ENCODE measurements around the gene AHSA1. TPM values are rescaled to one million over a fixed set of nuclear protein-coding genes. Genes with fewer than 3 reads are reported as not detected.

Gene AHSA1
- total RNA-seq, 1 experiment from 2014 or later, result 375 TPM

GRCh38 chr14:77469539-77469938 lies 11.6 kb downstream of the AHSA1 start:
- intact Hi-C loops (cut with micrococcal nuclease; ENCODE audit: unreplicated experiment), result no loop called here
- ChIA-PET CTCF (no interaction called here), POLR2A (ENCODE audit: low non-redundant PET) (no interaction called here)
- no peak overlapping the region for H3K27ac ChIP-seq (ENCODE audit: low read depth, low read length, poor library complexity, severe bottlenecking)
- H3K4me3 ChIP-seq (ENCODE audit: low read depth, low read length, poor library complexity, severe bottlenecking), result no peak overlapping the region
- DNase-seq (ENCODE audit: low spot score), result no peak
- H3K9me3 ChIP-seq (ENCODE audit: low read depth, low read length, poor library complexity, severe bottlenecking), result no peaks in the 10 kb centered on the region
- no TSS peak for BruUV-seq (replicated peaks)
- no peak for TF ChIP-seq CTCF (conservative IDR thresholded peaks at IDR 0.05; ENCODE audit: low read depth, low read length)
- no peak for TF ChIP-seq EZH2 (IDR thresholded peaks at IDR 0.05; ENCODE audit: borderline replicate concordance, low read depth, low read length, poor library complexity, severe bottlenecking)
- H3K36me3 ChIP-seq (ENCODE audit: insufficient read depth, low read length, poor library complexity, severe bottlenecking), result peaks cover 50% of the 10 kb centered on the region
- no peaks in the 10 kb centered on the region for H3K27me3 ChIP-seq (replicated peaks; ENCODE audit: insufficient read depth, low read depth, low read length, poor library complexity)
- H3K4me1 ChIP-seq (ENCODE audit: insufficient read depth, low read length, poor library complexity, severe bottlenecking), result no peaks in the 10 kb centered on the region

- POLR2A ChIA-PET (ENCODE audit: low non-redundant PET), result no interaction called here
- DNase-seq (ENCODE audit: low spot score), result peak; percentile 48
- Histone ChIP-seq H3K27ac (ENCODE audit: low read depth, low read length, poor library complexity, severe bottlenecking) (no peak overlapping the region), H3K4me3 (ENCODE audit: low read depth, low read length, poor library complexity, severe bottlenecking) (no peak overlapping the region), H3K36me3 (ENCODE audit: insufficient read depth, low read length, poor library complexity, severe bottlenecking) (peaks cover 42% of the 10 kb centered on the region), H3K27me3 (replicated peaks; ENCODE audit: insufficient read depth, low read depth, low read length, poor library complexity) (no peaks in the 10 kb centered on the region), H3K9me3 (ENCODE audit: low read depth, low read length, poor library complexity, severe bottlenecking) (no peaks in the 10 kb centered on the region), H3K4me1 (ENCODE audit: insufficient read depth, low read length, poor library complexity, severe bottlenecking) (no peaks in the 10 kb centered on the region)
- no TSS peak for BruUV-seq (replicated peaks)
- CTCF ChIA-PET, result no interaction called here
- intact Hi-C loops (cut with micrococcal nuclease; ENCODE audit: unreplicated experiment), result no loop called here
- TF ChIP-seq CTCF (conservative IDR thresholded peaks at IDR 0.05; ENCODE audit: low read depth, low read length) (no peak), EZH2 (IDR thresholded peaks at IDR 0.05; ENCODE audit: borderline replicate concordance, low read depth, low read length, poor library complexity, severe bottlenecking) (no peak)
Measured at GRCh38 chr14:77470224-77470870, 12.5 kb downstream of the AHSA1 start.

GRCh38 chr14:77473921-77474320 lies 16.0 kb downstream of the AHSA1 start:
- POLR2A ChIA-PET (ENCODE audit: low non-redundant PET), result no interaction called here
- BruUV-seq (replicated peaks), result no TSS peak
- no peak overlapping the region for H3K27ac ChIP-seq (ENCODE audit: low read depth, low read length, poor library complexity, severe bottlenecking)

More at GRCh38 chr14:77473921-77474320, 16.0 kb downstream of the AHSA1 start:
- Histone ChIP-seq H3K4me1 (ENCODE audit: insufficient read depth, low read length, poor library complexity, severe bottlenecking) (no peaks in the 10 kb centered on the region), H3K27me3 (replicated peaks; ENCODE audit: insufficient read depth, low read depth, low read length, poor library complexity) (no peaks in the 10 kb centered on the region), H3K9me3 (ENCODE audit: low read depth, low read length, poor library complexity, severe bottlenecking) (no peaks in the 10 kb centered on the region), H3K4me3 (ENCODE audit: low read depth, low read length, poor library complexity, severe bottlenecking) (no peak overlapping the region), H3K36me3 (ENCODE audit: insufficient read depth, low read length, poor library complexity, severe bottlenecking) (peaks cover 9% of the 10 kb centered on the region)
- CTCF ChIA-PET, result no interaction called here
- intact Hi-C loops (cut with micrococcal nuclease; ENCODE audit: unreplicated experiment), result no loop called here
- DNase-seq (ENCODE audit: low spot score), result no peak
- no peak for TF ChIP-seq CTCF (conservative IDR thresholded peaks at IDR 0.05; ENCODE audit: low read depth, low read length)
- TF ChIP-seq EZH2 (IDR thresholded peaks at IDR 0.05; ENCODE audit: borderline replicate concordance, low read depth, low read length, poor library complexity, severe bottlenecking), result no peak

Data from A673 (cell line).